Progenitor cell of endocrine pancreas (in vitro differentiated cells): ENCODE data around the gene ABCG4. TPM values are rescaled to one million over a fixed set of nuclear protein-coding genes. Genes with fewer than 3 reads are reported as not detected.

Source experiments
- DNase-seq: peaks from one replicate; pipeline ENCODE4 v3.0.0; 2021; ENCODE audit warnings: low spot score; ENCODE audit not compliant: unreplicated experiment
- H3K27ac Mint-ChIP-seq: 2 replicates; pipeline ENCODE4 v1.8.0; 2021; ENCODE audit warnings: mild to moderate bottlenecking, moderate library complexity, mixed read lengths
- H3K27me3 Mint-ChIP-seq: 2 replicates; pipeline ENCODE4 v1.8.0; 2021; ENCODE audit warnings: mixed read lengths
- H3K36me3 Mint-ChIP-seq: 2 replicates; pipeline ENCODE4 v1.8.0; 2022; ENCODE audit warnings: mixed read lengths; ENCODE audit not compliant: insufficient read depth
- H3K4me1 Mint-ChIP-seq: 2 replicates; pipeline ENCODE4 v1.8.0; 2021; ENCODE audit warnings: low read depth, mixed read lengths
- H3K4me3 Mint-ChIP-seq: 2 replicates; pipeline ENCODE4 v1.8.0; 2021; ENCODE audit warnings: low read depth, mild to moderate bottlenecking, moderate library complexity, mixed read lengths
- H3K9me3 Mint-ChIP-seq: 2 replicates; pipeline ENCODE4 v1.8.0; 2021; ENCODE audit warnings: low read depth, mixed read lengths
- CTCF ChIP-seq: fragments of 200-600 bp; sonication (generic); IDR thresholded peaks from one replicate; pipeline ENCODE4 v1.5.0; 2021; ENCODE audit warnings: antibody characterized with exemption, mild to moderate bottlenecking; ENCODE audit not compliant: unreplicated experiment
- total RNA-seq: library from RNA; stranded (reverse); gene quantifications from 2 replicates; pipeline ENCODE4 v1.2.1, GENCODE V29; 2021

Gene ABCG4
- total RNA-seq, 1 donor from 2014 or later = 0.53 TPM

GRCh38 chr11:119168471-119169281 lies 19.8 kb downstream of the ABCG4 start, which contains the start of gene NLRX1:
Gene NLRX1, plus strand, starts transcription at chr11:119168725. Its CDS starts 2,679 bp downstream, at chr11:119171404.
- peak within 1 kb of the TSS; percentile 96 for H3K27ac Mint-ChIP-seq
- H3K36me3 Mint-ChIP-seq = no peaks in the 10 kb centered on the region
- peak; percentile 67 for DNase-seq
- no peaks in the 10 kb centered on the region for H3K9me3 Mint-ChIP-seq
- H3K4me1 Mint-ChIP-seq = peaks cover 3% of the 10 kb centered on the region
- peak within 1 kb of the TSS; percentile 78 for H3K4me3 Mint-ChIP-seq
- TF ChIP-seq CTCF = peak; percentile 74
- H3K27me3 Mint-ChIP-seq = no peaks in the 10 kb centered on the region

- H3K4me3 Mint-ChIP-seq = peak overlapping the region; percentile 78
- no peaks in the 10 kb centered on the region for H3K9me3 Mint-ChIP-seq
- DNase-seq = no peak
- TF ChIP-seq CTCF = no peak
- H3K27ac Mint-ChIP-seq = peak overlapping the region; percentile 96
- no peaks in the 10 kb centered on the region for H3K27me3 Mint-ChIP-seq
- H3K4me1 Mint-ChIP-seq = peaks cover 3% of the 10 kb centered on the region
- H3K36me3 Mint-ChIP-seq = no peaks in the 10 kb centered on the region
These were observed 20.4 kb downstream of the ABCG4 start for GRCh38 chr11:119169282-119169719.

- H3K27me3 Mint-ChIP-seq = no peaks in the 10 kb centered on the region
These were observed 23.7 kb downstream of the ABCG4 start for GRCh38 chr11:119172513-119172912.

DNA sequence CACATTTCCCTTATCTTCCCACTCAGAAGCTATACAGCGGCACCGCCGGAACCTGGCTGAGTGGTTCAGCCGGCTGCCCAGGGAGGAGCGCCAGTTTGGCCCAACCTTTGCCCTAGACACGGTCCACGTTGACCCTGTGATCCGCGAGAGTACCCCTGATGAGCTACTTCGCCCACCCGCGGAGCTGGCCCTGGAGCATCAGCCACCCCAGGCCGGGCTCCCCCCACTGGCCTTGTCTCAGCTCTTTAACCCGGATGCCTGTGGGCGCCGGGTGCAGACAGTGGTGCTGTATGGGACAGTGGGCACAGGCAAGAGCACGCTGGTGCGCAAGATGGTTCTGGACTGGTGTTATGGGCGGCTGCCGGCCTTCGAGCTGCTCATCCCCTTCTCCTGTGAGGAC lies 24.6 kb downstream of the ABCG4 start:
- Mint-ChIP-seq H3K36me3 (peaks cover 1% of the 10 kb centered on the region), H3K9me3 (no peaks in the 10 kb centered on the region), H3K4me1 (peaks cover 3% of the 10 kb centered on the region), H3K27ac (no peak overlapping the region), H3K4me3 (no peak overlapping the region), H3K27me3 (no peaks in the 10 kb centered on the region)
- no peak for TF ChIP-seq CTCF
- no peak for DNase-seq

More at GRCh38 chr11:119172513-119172912, 23.7 kb downstream of the ABCG4 start:
- H3K27ac Mint-ChIP-seq = no peak overlapping the region
- peaks cover 3% of the 10 kb centered on the region for H3K4me1 Mint-ChIP-seq
- H3K9me3 Mint-ChIP-seq = no peaks in the 10 kb centered on the region
- no peak for TF ChIP-seq CTCF
- H3K36me3 Mint-ChIP-seq = peaks cover 1% of the 10 kb centered on the region
- H3K4me3 Mint-ChIP-seq = no peak overlapping the region
- no peak for DNase-seq

DNA sequence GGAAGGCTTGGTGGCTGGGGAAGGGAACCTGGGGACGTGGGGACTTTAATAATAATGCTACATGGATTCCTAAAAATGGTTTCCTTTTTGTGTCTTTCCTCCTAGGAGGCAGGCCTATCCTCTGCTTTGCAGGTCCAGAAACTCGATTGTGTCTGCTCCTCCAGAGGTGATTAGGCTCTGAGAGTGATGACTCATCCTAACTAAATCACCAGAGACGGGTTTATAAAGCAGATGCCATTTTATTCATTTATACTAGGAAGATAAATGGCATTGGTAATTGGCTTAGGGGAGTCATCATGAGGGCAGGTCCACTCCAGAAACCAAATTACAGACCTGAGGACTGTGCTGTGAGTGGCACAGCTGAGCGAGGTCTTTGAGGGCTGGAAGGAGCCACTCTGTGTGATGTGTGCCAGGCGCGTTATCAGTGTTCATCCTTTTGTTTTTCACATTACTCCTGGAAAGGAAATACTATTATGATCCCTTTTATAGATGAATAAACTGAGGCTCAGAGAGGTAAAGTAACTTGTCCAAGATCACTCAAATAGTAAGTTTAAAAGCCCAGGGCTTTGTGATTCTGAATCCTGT lies 26.7 kb downstream of the ABCG4 start:
- Mint-ChIP-seq H3K9me3 (no peaks in the 10 kb centered on the region), H3K36me3 (peaks cover 1% of the 10 kb centered on the region), H3K4me1 (no peaks in the 10 kb centered on the region), H3K4me3 (no peak overlapping the region), H3K27me3 (no peaks in the 10 kb centered on the region), H3K27ac (no peak overlapping the region)
- DNase-seq = no peak
- TF ChIP-seq CTCF = no peak
